ENCODE results near the gene DNA2. TPM values are rescaled to one million over a fixed set of nuclear protein-coding genes. Genes with fewer than 3 reads are reported as not detected.
"Not testable (repeated sequence)": the region's sequence is repeated elsewhere in the genome, so short reads cannot be mapped to it uniquely, and the experiment has no call there.

The DNA2 gene
- total RNA-seq, 2 donors from 2014 or later = 33.4 to 40.3 TPM

- no peak for ATAC-seq (replicated peaks in 1 of 2)
- peak overlapping the region; percentile 95 to 99 for H3K4me3 Mint-ChIP-seq
Measured at GRCh38 chr10:68471063-68471585, 649 bp downstream of the DNA2 start.

GRCh38 chr10:68470300-68470699, 1.5 kb downstream of the DNA2 start:
- Mint-ChIP-seq H3K27ac (peak overlapping the region; percentile 34), H3K4me1 (ENCODE audit: low read depth) (peaks cover 33% of the 10 kb centered on the region), H3K9me3 (no peaks in the 10 kb centered on the region), H3K36me3 (ENCODE audit: insufficient read depth in 2 of 2) (peaks cover 4 to 20% of the 10 kb centered on the region in 2 donors), H3K27me3 (ENCODE audit: low read depth) (no peaks in the 10 kb centered on the region), H3K4me3 (peak overlapping the region; percentile 95 to 99)
- no peak for ATAC-seq (replicated peaks in 1 of 2)
- DNase-seq = no peak

More at GRCh38 chr10:68471063-68471585, 649 bp downstream of the DNA2 start:
- Mint-ChIP-seq H3K27me3 (ENCODE audit: low read depth) (no peaks in the 10 kb centered on the region), H3K36me3 (ENCODE audit: insufficient read depth in 2 of 2) (peaks cover 4 to 16% of the 10 kb centered on the region in 2 donors), H3K4me1 (ENCODE audit: low read depth) (peaks cover 33% of the 10 kb centered on the region), H3K9me3 (no peaks in the 10 kb centered on the region), H3K27ac (peak overlapping the region; percentile 90)
- no peak for DNase-seq

- DNase-seq (no peak), ATAC-seq (replicated peaks in 1 of 2) (no peak)
- Mint-ChIP-seq H3K27ac (peak overlapping the region; percentile 34), H3K4me3 (peak overlapping the region; percentile 95 to 99), H3K36me3 (ENCODE audit: insufficient read depth in 2 of 2) (peaks cover 4 to 21% of the 10 kb centered on the region in 2 donors), H3K4me1 (ENCODE audit: low read depth) (peaks cover 33% of the 10 kb centered on the region), H3K27me3 (ENCODE audit: low read depth) (no peaks in the 10 kb centered on the region), H3K9me3 (no peaks in the 10 kb centered on the region)
Measured at GRCh38 chr10:68469838-68470237, 1.9 kb downstream of the DNA2 start.

GRCh38 chr10:68464729-68465128, 7.0 kb downstream of the DNA2 start:
- H3K36me3 Mint-ChIP-seq (ENCODE audit: insufficient read depth in 2 of 2) = peaks cover 2 to 47% of the 10 kb centered on the region in 2 donors
- DNase-seq; H3K9me3 Mint-ChIP-seq; H3K4me1 Mint-ChIP-seq (ENCODE audit: low read depth); H3K27ac Mint-ChIP-seq; ATAC-seq (replicated peaks in 1 of 2); H3K4me3 Mint-ChIP-seq; H3K27me3 Mint-ChIP-seq (ENCODE audit: low read depth): not testable (repeated sequence)

- no peak overlapping the region for H3K4me3 Mint-ChIP-seq
- H3K27me3 Mint-ChIP-seq (ENCODE audit: low read depth) = no peaks in the 10 kb centered on the region
- DNase-seq (no peak), ATAC-seq (replicated peaks in 1 of 2) (no peak)
- H3K9me3 Mint-ChIP-seq = no peaks in the 10 kb centered on the region
- peaks cover 5 to 52% of the 10 kb centered on the region in 2 donors for H3K36me3 Mint-ChIP-seq (ENCODE audit: insufficient read depth in 2 of 2)
- no peak overlapping the region for H3K27ac Mint-ChIP-seq
- no peaks in the 10 kb centered on the region for H3K4me1 Mint-ChIP-seq (ENCODE audit: low read depth)
Measured at GRCh38 chr10:68463365-68464093, 8.2 kb downstream of the DNA2 start.

GRCh38 chr10:68462536-68462935, 9.2 kb downstream of the DNA2 start:
- Mint-ChIP-seq H3K9me3 (no peaks in the 10 kb centered on the region), H3K27ac (peak overlapping the region; percentile 57), H3K4me3 (no peak overlapping the region), H3K36me3 (ENCODE audit: insufficient read depth in 2 of 2) (peaks cover 3 to 48% of the 10 kb centered on the region in 2 donors), H3K4me1 (ENCODE audit: low read depth) (no peaks in the 10 kb centered on the region), H3K27me3 (ENCODE audit: low read depth) (no peaks in the 10 kb centered on the region)
- no peak for ATAC-seq (replicated peaks in 1 of 2)
- no peak for DNase-seq

- DNase-seq (no peak), ATAC-seq (replicated peaks in 1 of 2) (no peak)
- Mint-ChIP-seq H3K9me3 (no peaks in the 10 kb centered on the region), H3K4me3 (no peak overlapping the region), H3K4me1 (ENCODE audit: low read depth) (no peaks in the 10 kb centered on the region), H3K36me3 (ENCODE audit: insufficient read depth in 2 of 2) (peaks cover 7 to 52% of the 10 kb centered on the region in 2 donors), H3K27ac (no peak overlapping the region), H3K27me3 (ENCODE audit: low read depth) (no peaks in the 10 kb centered on the region)
Measured at GRCh38 chr10:68461032-68461431, 10.7 kb downstream of the DNA2 start.

- not testable (repeated sequence) for H3K4me1 Mint-ChIP-seq (ENCODE audit: low read depth); H3K27ac Mint-ChIP-seq; H3K4me3 Mint-ChIP-seq; H3K27me3 Mint-ChIP-seq (ENCODE audit: low read depth); H3K9me3 Mint-ChIP-seq; ATAC-seq (replicated peaks in 1 of 2); DNase-seq
- H3K36me3 Mint-ChIP-seq (ENCODE audit: insufficient read depth in 2 of 2) = peaks cover 8 to 31% of the 10 kb centered on the region in 2 donors
Measured at GRCh38 chr10:68449698-68450097, 22.1 kb downstream of the DNA2 start.

GRCh38 chr10:68446179-68446578, 25.6 kb downstream of the DNA2 start:
- ATAC-seq (replicated peaks in 1 of 2) (no peak), DNase-seq (no peak)
- peaks cover 8 to 30% of the 10 kb centered on the region in 2 donors for H3K36me3 Mint-ChIP-seq (ENCODE audit: insufficient read depth in 2 of 2)
- H3K9me3 Mint-ChIP-seq = no peaks in the 10 kb centered on the region
- no peak overlapping the region for H3K4me3 Mint-ChIP-seq
- H3K27me3 Mint-ChIP-seq (ENCODE audit: low read depth) = no peaks in the 10 kb centered on the region
- no peaks in the 10 kb centered on the region for H3K4me1 Mint-ChIP-seq (ENCODE audit: low read depth)
- H3K27ac Mint-ChIP-seq = peak overlapping the region; percentile 4

- Mint-ChIP-seq H3K27me3 (ENCODE audit: low read depth) (no peaks in the 10 kb centered on the region), H3K27ac (no peak overlapping the region), H3K4me3 (no peak overlapping the region), H3K9me3 (no peaks in the 10 kb centered on the region), H3K36me3 (ENCODE audit: insufficient read depth in 2 of 2) (peaks cover 4 to 19% of the 10 kb centered on the region in 2 donors), H3K4me1 (ENCODE audit: low read depth) (no peaks in the 10 kb centered on the region)
- ATAC-seq (replicated peaks in 1 of 2) = no peak
- no peak for DNase-seq
Measured at GRCh38 chr10:68442971-68443370, 28.8 kb downstream of the DNA2 start.

- Mint-ChIP-seq H3K27ac (no peak overlapping the region), H3K4me1 (ENCODE audit: low read depth) (no peaks in the 10 kb centered on the region), H3K27me3 (ENCODE audit: low read depth) (no peaks in the 10 kb centered on the region), H3K36me3 (ENCODE audit: insufficient read depth in 2 of 2) (peaks cover 5 to 16% of the 10 kb centered on the region in 2 donors), H3K9me3 (no peaks in the 10 kb centered on the region), H3K4me3 (no peak overlapping the region)
- DNase-seq = no peak
- ATAC-seq (replicated peaks in 1 of 2) = no peak
Measured at GRCh38 chr10:68440898-68441297, 30.9 kb downstream of the DNA2 start.

- Mint-ChIP-seq H3K36me3 (ENCODE audit: insufficient read depth in 2 of 2) (peaks cover 4 to 13% of the 10 kb centered on the region in 2 donors), H3K9me3 (no peaks in the 10 kb centered on the region)
Measured at GRCh38 chr10:68435803-68436202, 36.0 kb downstream of the DNA2 start.

GRCh38 chr10:68434657-68435056, 37.1 kb downstream of the DNA2 start:
- no peaks in the 10 kb centered on the region for H3K27me3 Mint-ChIP-seq (ENCODE audit: low read depth)
- H3K9me3 Mint-ChIP-seq = no peaks in the 10 kb centered on the region
- H3K4me3 Mint-ChIP-seq = no peak overlapping the region
- H3K4me1 Mint-ChIP-seq (ENCODE audit: low read depth) = no peaks in the 10 kb centered on the region
- H3K27ac Mint-ChIP-seq = no peak overlapping the region
- ATAC-seq (replicated peaks in 1 of 2) (no peak), DNase-seq (no peak)
- H3K36me3 Mint-ChIP-seq (ENCODE audit: insufficient read depth in 2 of 2) = peaks cover 4 to 15% of the 10 kb centered on the region in 2 donors

More at GRCh38 chr10:68435803-68436202, 36.0 kb downstream of the DNA2 start:
- no peaks in the 10 kb centered on the region for H3K4me1 Mint-ChIP-seq (ENCODE audit: low read depth)
- ATAC-seq (replicated peaks in 1 of 2) (no peak), DNase-seq (no peak)
- H3K4me3 Mint-ChIP-seq = no peak overlapping the region
- H3K27me3 Mint-ChIP-seq (ENCODE audit: low read depth) = no peaks in the 10 kb centered on the region
- H3K27ac Mint-ChIP-seq = no peak overlapping the region
